HG03575 (cell line): ENCODE data around the gene CHRNA4.

Experiments used
- ATAC-seq: cut with Tn5 transposase; IDR thresholded peaks from one replicate; pipeline ENCODE4 v1.9.1; 2021; ENCODE audit not compliant: unreplicated experiment, insufficient number of reproducible peaks, low FRiP score; ENCODE audit errors: extremely low read depth

CHRNA4 gene

DNA sequence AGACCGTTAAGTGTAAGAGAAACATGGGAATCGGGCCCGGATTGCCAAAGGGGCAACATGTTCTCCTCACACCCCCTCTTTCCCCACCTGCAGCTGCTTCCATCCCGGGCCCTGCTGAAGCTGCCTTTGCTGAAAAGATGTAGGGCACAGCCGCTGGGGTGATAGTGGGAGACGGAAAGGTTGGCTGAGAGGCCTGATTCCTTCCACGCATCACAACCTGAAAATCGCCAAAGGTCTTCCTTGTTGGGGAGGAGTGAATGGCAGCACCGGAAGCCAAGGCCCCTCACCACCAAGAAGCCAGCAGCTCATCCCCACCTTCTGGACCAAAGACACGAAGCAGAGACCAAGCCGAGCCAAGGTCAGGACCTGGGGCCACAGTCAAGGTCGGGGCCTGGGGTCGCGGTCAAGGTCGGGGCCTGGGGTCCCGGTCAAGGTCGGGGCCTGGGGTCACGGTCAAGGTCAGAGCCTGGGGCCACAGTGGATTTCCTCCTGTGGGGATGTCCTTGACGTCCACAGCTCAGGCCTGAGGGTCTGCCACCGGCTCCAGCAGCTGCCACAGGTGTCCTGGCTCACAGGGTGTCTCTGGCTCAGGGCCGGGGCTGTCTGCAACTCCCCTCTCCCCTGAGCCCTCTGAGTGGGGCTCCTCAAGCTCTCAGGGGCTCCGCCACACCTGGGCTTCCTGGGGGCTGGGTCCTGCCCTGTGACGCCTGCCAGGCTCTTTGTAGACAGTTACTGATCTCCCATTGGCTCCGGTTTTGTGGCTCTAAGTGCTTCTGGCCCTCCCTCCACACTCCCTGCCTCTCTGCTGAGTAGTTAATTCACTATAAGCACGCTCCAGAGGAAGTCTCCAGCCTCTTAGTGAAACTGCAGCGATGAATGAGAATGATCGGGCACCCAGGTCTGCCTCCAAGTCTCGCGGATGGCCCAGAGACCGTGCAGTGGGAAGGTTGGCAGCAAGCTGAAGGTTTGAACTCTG is 5.5 kb upstream of the CHRNA4 start:
- no peak for ATAC-seq

GRCh38 chr20:63365601-63366389 is 4.6 kb upstream of the CHRNA4 start:
- no peak for ATAC-seq

GRCh38 chr20:63364801-63365585 is 3.8 kb upstream of the CHRNA4 start:
- no peak for ATAC-seq

DNA sequence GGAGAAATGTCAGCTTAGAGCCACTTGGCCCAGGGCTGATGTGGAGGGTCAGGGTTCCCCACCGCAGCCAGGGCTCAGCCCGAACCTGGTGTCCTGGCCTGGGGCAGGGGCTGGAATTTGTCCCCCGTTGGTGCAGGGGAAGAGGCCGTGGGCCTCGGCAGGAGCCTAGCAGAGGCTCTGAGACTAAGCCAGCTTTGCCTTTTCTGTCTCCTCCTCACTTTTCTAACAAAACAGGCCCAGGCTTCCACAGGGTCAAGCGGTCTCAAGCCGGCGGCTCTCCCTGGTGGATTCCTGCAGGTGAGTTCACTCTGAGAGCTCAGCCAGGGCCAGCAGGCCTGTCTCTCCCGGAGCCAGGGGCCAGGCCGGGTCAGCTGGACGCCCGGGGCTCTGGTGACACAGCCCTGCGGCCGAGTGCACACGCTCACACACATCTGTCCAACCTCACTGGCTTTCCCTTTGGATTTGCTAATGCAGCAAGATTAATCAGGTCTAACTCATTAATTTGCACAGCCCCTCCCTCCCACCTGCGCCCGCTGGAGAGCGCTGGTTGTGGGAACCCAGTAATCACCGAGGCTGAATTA is 2.9 kb upstream of the CHRNA4 start:
- ATAC-seq: no peak

- no peak for ATAC-seq
These were observed 2.1 kb upstream of the CHRNA4 start for GRCh38 chr20:63363013-63363957.

DNA sequence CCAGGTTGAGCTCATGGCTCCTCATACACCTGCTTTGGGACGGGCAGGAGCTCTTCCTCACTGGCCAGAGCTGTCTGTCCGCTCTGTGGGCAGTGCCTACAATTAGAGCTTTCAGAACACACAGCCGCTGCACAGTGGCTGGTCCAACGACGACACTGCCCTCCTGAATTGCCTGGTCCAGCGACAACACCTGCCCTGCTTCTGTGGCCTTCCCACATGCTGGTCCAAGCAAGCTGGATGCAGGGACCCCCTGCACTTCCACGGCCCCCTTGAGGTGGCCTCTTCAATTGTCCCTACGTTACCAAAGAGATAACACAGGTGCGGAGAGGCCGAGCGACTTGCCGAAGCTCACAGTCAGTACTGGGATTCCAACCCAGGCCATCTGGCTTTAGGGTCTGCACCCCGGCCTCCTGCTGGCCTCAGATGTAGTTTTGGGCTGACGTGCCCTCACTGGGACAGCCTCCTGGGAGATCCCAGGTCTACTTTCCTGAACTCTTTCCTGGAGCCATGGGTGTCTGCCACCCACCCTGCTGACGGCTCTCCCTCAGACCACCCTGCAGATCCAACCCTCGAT is 1.4 kb upstream of the CHRNA4 start:
- ATAC-seq: no peak

DNA sequence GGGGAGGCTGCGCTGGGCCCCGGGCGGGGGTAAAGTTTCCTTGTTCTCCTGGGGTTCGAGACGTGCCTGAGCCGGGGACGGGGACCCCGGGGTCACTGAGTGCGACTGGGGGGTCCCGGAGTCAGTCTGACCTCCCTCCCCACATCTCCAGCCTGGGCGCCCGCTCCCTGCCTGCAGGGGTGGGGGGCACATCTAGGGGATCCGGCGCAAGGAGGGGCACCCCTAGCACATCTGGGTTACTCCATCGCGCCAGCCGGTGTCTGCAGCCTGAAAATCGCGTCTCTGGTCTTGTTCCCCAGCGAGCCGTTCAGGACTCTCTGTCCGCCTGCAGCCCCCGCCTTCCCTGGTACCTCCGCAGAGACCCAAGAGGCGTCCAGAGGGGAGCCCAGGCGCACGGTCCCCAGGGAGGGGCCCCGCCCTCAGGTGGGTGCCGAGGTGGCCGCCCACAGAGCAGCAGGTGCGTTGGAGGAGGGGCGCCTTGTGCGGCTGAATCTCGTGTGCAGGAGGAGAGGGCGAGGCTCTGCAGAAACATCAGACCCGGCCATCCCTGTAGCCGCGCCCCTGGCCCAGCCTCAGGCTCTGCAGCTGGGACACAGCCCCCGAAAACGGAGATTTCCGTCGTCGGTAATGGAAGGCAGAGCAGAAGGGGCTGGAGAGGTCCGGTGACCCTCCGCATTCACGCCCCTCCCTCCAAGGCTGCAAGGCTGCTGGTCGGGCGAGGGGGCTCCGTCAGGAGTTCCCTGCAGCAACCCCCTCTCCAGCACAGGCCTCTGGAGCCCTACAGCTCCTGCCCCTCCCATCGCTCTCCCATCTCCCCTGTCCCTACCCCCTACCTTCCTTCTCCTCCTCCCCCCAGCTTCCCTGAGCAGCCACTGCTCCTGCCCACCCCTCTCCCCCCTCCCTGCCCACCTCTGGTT is 628 bp upstream of the CHRNA4 start:
- ATAC-seq: no peak

- ATAC-seq: no peak
These were observed 956 bp downstream of the CHRNA4 start for GRCh38 chr20:63359937-63360849.

- ATAC-seq: no peak
These were observed 1.8 kb downstream of the CHRNA4 start for GRCh38 chr20:63359164-63359934.

GRCh38 chr20:63357921-63358905 is 2.9 kb downstream of the CHRNA4 start:
- ATAC-seq: no peak

DNA sequence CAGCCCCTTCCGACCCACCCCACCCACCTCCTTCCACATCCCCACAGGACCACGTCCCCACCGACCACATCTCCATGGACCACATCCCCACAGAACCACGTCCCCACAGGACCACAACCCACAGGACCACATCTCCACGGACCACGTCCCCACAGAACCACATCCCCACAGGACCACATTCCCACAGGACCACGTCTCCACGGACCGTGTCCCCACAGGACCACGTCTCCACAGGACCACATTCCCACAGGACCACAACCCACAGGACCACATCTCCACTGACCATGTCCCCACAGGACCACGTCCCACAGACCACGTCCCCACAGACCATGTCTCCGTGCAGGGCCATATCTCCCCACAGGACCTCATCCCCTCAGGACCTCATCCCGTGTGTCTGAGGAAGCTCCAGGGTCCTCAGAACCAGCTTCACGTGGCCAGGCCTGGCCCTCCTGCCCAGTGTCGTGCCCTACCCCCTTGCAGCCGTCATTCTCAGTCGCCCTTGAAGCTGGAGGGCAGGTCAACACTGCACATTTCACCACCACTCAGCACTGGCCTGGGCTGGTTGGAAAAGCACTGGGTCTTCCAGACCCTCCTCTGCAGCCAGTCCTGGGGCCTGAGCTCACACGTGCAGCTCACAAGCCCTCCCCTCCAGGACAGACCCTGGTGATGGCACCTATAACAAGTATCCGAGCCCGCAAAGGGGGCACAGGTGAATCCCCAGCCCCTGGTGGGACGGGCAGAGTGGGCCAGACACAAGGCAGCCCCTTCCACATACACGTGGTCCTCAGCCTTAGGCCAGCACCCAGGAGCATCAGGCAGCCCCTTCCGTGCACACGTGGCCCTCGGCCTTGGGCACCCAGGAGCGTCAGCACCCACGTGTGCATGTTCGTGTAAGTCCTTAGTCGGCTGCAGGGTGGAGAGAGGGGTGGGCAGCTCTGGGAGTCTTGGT is 3.9 kb downstream of the CHRNA4 start:
- ATAC-seq: no peak

DNA sequence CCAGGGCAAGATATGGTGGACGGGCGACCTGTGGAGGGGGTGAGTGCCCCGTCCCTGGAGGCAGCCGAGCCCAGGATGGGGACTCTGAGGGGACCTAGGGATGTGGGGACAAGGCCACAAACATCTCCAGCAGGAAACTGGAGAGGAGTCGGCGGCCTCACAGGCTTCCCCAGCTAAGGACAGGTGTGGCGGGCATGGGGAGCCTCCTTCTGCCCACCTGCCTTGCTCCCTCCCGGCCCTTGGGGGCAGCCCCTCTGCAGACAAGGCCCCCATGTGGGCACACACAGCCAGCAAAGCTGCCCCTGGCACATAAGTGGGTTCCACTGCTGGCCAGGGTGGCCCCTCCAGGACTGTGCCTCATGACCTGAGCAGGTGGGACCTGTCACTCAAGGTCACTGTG is 4.6 kb downstream of the CHRNA4 start:
- no peak for ATAC-seq

DNA sequence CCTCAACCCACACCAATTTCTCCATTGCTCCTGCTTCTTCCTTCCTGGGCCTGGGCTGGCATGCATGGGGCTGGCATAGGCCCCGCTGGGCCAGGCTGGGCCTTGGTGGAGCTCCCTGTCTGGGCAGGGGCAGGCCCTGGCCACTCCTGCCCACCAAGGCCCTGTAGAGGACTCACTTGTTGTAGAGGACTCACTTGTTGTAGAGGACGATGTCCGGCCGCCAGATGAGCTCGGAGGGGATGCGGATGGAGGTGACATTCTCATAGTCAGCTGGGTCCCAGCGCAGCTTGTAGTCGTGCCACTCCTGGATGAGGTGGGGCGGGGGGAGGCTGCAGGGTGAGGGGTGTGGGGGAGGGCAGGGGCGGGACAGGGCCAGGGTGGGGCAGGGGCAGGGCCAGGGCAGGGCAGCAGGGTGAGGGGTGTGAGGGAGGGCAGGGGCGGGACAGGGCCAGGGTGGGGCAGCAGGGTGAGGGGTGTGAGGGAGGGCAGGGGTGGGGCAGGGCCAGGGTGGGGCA is 5.3 kb downstream of the CHRNA4 start:
- no peak for ATAC-seq
